ENCODE measurements around the gene C1orf116.

DNA sequence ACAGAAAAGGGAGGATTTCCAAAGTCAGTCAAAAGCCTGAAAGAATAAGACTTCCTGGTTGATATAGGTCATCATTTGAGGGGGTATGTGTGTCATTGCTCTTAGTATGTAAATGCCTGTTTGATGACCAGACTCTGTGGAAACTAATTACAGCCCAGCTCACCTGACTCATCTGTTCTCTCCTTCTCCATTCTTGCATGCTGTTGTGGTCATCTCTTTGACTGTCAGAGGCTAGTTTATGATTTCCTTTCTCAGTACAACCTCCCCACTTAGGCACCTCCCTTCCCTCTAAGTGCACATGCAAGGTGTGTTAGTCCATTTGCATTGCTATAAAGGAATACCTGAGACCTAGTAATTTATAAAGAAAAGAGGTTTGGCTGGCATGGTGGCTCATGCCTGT is 2.4 kb upstream of the C1orf116 start:
- TF ChIP-seq, protein P1, sequence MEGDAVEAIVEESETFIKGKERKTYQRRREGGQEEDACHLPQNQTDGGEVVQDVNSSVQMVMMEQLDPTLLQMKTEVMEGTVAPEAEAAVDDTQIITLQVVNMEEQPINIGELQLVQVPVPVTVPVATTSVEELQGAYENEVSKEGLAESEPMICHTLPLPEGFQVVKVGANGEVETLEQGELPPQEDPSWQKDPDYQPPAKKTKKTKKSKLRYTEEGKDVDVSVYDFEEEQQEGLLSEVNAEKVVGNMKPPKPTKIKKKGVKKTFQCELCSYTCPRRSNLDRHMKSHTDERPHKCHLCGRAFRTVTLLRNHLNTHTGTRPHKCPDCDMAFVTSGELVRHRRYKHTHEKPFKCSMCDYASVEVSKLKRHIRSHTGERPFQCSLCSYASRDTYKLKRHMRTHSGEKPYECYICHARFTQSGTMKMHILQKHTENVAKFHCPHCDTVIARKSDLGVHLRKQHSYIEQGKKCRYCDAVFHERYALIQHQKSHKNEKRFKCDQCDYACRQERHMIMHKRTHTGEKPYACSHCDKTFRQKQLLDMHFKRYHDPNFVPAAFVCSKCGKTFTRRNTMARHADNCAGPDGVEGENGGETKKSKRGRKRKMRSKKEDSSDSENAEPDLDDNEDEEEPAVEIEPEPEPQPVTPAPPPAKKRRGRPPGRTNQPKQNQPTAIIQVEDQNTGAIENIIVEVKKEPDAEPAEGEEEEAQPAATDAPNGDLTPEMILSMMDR (IDR thresholded peaks at IDR 0.05), result no peak
- TF ChIP-seq RNF2 (IDR thresholded peaks at IDR 0.05; ENCODE audit: borderline replicate concordance, low read depth) (no peak), JUN (IDR thresholded peaks at IDR 0.05) (no peak), POLR2A (IDR thresholded peaks at IDR 0.05; ENCODE audit: low read length) (no peak)

Data from A549 (cell line).